Adrenal gland (tissue), 5 donors: ENCODE data around the gene TST.

ENCODE experiments used
- CTCF ChIP-seq, 6 experiments: fragments of 450-650 bp in 4 of 6; fragments of 200-600 bp in 2 of 6; sonication (generic) in 1 of 6; IDR thresholded peaks; 1 replicate in 5 of 6; 2 replicates in 1 of 6; pipeline versions ENCODE4 v1.5.1 to v1.8.0; 2016 to 2021; ENCODE audit warnings: antibody characterized with exemption in 6 of 6, mild to moderate bottlenecking in 2 of 6, moderate library complexity in 1 of 6
- POLR2A ChIP-seq, 2 donors: fragments of 450-650 bp; IDR thresholded peaks; one replicate each; pipeline ENCODE4 v1.6.1; 2017; ENCODE audit warnings: antibody characterized with exemption in 2 of 2, mild to moderate bottlenecking in 2 of 2, moderate library complexity in 1 of 2
- donor health status: DM: no; HTN: no; CAD: no.

- TF ChIP-seq POLR2A (IDR thresholded peaks at IDR 0.05) (no peak), CTCF (IDR thresholded peaks at IDR 0.05) (no peak)
Measured at GRCh38 chr22:37007651-37008050, 11.6 kb downstream of the TST start.
